Heart left ventricle (tissue), 16 donors: ENCODE data around the gene SLC19A3. TPM values are rescaled to one million over a fixed set of nuclear protein-coding genes. Genes with fewer than 3 reads are reported as not detected.

Source experiments
- ATAC-seq, 4 donors: fragments of 200-7000 bp; cut with Tn5 transposase; one replicate each; pipeline ENCODE4 v1.9.1; 2020 to 2022; ENCODE audit warnings: moderate library complexity in 4 of 4, mild to moderate bottlenecking in 3 of 4, moderate number of reproducible peaks in 1 of 4
- DNase-seq, 5 donors: peaks; one replicate each; pipeline ENCODE4 v3.0.0-alpha.2; 2020
- H3K27ac ChIP-seq, 12 donors: fragments of 200-600 bp; sonication (generic) in 4 of 12; one replicate each; pipeline versions ENCODE4 v1.5.0 to v1.8.0; 2016 to 2022; ENCODE audit warnings: mild to moderate bottlenecking in 2 of 12
- H3K27me3 ChIP-seq, 9 donors: fragments of 200-600 bp; sonication (generic) in 2 of 9; one replicate each; pipeline versions ENCODE4 v1.5.1 to v1.8.0; 2016 to 2022; ENCODE audit warnings: mild to moderate bottlenecking in 3 of 9
- H3K36me3 ChIP-seq, 9 donors: fragments of 200-600 bp; sonication (generic) in 2 of 9; one replicate each; pipeline versions ENCODE4 v1.5.0 to v1.8.0; 2018 to 2022; ENCODE audit warnings: mild to moderate bottlenecking in 2 of 9
- H3K4me1 ChIP-seq, 12 donors: fragments of 200-600 bp; sonication (generic) in 4 of 12; one replicate each; pipeline versions ENCODE4 v1.5.0 to v1.8.0; 2016 to 2022; ENCODE audit warnings: mild to moderate bottlenecking in 3 of 12
- H3K4me3 ChIP-seq, 12 donors: fragments of 200-600 bp; sonication (generic) in 4 of 12; one replicate each; pipeline versions ENCODE4 v1.5.0 to v1.8.0; 2017 to 2022; ENCODE audit warnings: mild to moderate bottlenecking in 9 of 12, moderate library complexity in 4 of 12
- H3K9me3 ChIP-seq, 12 donors: fragments of 200-600 bp; sonication (generic) in 4 of 12; one replicate each; pipeline versions ENCODE4 v1.5.0 to v1.8.0; 2016 to 2022; ENCODE audit warnings: mild to moderate bottlenecking in 1 of 12
- CTCF ChIP-seq, 12 donors: fragments of 200-600 bp; sonication (generic) in 4 of 12; IDR thresholded peaks; one replicate each; pipeline versions ENCODE4 v1.5.0 to v1.8.0; 2018 to 2022; ENCODE audit warnings: antibody characterized with exemption in 12 of 12, mild to moderate bottlenecking in 5 of 12
- POLR2A ChIP-seq, 2 donors: fragments of 450-650 bp; IDR thresholded peaks; one replicate each; pipeline ENCODE4 v1.6.1; 2017; ENCODE audit warnings: antibody characterized with exemption in 2 of 2, mild to moderate bottlenecking in 2 of 2, moderate library complexity in 2 of 2
- WGBS, 4 donors: extraction: QIAGEN DNeasy Blood & Tissue Kit in 2 of 4; methylation state at CpG; one replicate each; pipeline versions ENCODE4 v1.1.5 to v1.1.7; 2013 to 2018; 5-methylcytosine and 5-hydroxymethylcytosine counted together
- intact Hi-C, 10 donors: fragments of 100-400 bp; cut with DNase I; formaldehyde crosslinking; loops; one replicate each; pipeline versions ENCODE4 v1.11.1 to v1.14.2; 2022
- polyA plus RNA-seq, 2 donors: library from polyadenylated mRNA; stranded (reverse); fragments of 200-250 nt; gene quantifications; one replicate each; pipeline ENCODE4 v1.2.3, GENCODE V29; 2013
- total RNA-seq, 9 donors: library from RNA; depleted of rRNA in 2 of 9; stranded (reverse); fragments of >200 nt in 2 of 9; fragmentation: NEBNext Ultra II Directional in 3 of 9; extraction: Animal tissue kit (Norgen Biotek cat#: 25700) in 3 of 9; gene quantifications; one replicate each; pipeline versions ENCODE4 v1.1.0 to v1.2.4, GENCODE V29; 2016 to 2023
- donor health status: ischemic (EF 13 %, LVEDD 7.1; RV severe dilation, severe dysfunction).
- donor health status: healthy with polysubstance abuse.
- donor health status: DM: no; HTN: yes; CAD: no.
- donor health status: DM: no; HTN: no; CAD: no.
- donor health status: ischemic (EF 25% LVEDD 6.9; RV normal size, moderate dysfunction).
- donor health status: ischemic (EF 25% LVEDD 5.7; RV mildly dilated, moderate dysfunction).
- donor health status: healthy.
- donor health status: DM: yes; HTN: yes; CAD: no.
- donor health status: ischemic (EF 35%, LVEDD 5.7; RV mildly dilated, moderate dysfunction).
- donor health status: nonischemic (EF 11% LVEDD 7.7; RV severe dilation, severe dysfunction).
- donor health status: DM: yes; HTN: yes; CAD: no.
- donor health status: PGD.
- donor health status: ischemic (EF 29% LVEDD 5.4; RV normal size, mild dysfunction).
- donor health status: nonischemic (EF 23%, LVEDD 6.1; RV moderate dilation, normal function).

The SLC19A3 gene
- total and polyA plus RNA-seq, 11 donors: 0.05 to 14.0 (median 0.78) TPM; not detected in 1

DNA sequence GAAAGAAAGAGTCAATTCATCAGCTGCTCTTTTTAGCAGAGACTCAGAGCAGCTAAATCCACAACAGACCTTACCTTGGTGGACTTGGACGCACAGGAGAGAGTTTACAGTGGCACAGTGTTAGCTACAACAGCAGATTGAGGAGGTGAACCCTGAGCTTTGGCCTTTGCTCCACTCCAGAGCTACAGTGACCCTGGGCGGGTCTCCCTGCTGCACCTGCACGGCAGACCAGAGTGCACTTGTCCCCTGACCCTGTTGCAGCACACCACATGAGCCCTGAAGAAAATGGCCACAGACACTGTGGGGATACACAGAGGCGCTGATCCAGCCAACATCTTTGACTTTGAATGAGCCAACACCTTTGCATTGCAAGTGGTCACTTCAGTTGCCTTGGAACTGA, 11.0 kb downstream of the SLC19A3 start:
- DNase-seq (no peak), ATAC-seq (no peak)
- Histone ChIP-seq H3K9me3 (no peaks in the 10 kb centered on the region), H3K4me3 (no peak overlapping the region), H3K27ac (no peak overlapping the region), H3K27me3 (peaks cover 0 to 4% (median 0%) of the 10 kb centered on the region in 9 donors), H3K4me1 (no peaks in the 10 kb centered on the region), H3K36me3 (no peaks in the 10 kb centered on the region)
- TF ChIP-seq CTCF (IDR thresholded peaks at IDR 0.05) (no peak), POLR2A (IDR thresholded peaks at IDR 0.05) (no peak)
- WGBS, 4 donors: 69 to 85% (median 80%) methylated on average over 4 of the region's 4 CpGs
- intact Hi-C loops: no loop called here

DNA sequence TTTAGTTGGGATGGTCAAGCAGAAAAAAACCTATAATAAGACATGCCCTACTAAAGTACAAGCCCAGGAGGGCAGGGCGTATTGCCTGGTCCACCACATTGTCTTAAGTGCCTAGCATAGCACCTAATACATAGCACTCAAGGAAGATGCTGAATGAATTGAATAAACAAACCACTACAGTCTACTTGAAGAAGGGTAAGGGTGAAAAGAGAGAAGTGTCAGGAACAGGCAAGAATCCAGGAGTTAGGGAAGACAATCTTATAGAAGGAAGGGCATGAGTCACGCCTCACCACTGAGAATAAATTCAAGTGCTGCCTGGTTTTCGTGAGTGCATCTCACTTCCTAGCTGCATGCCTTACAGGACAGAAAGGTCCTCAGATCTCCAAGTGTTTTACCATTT, 13.9 kb downstream of the SLC19A3 start:
- DNase-seq (no peak), ATAC-seq (no peak)
- Histone ChIP-seq H3K9me3 (no peaks in the 10 kb centered on the region), H3K27ac (no peak overlapping the region), H3K36me3 (no peaks in the 10 kb centered on the region), H3K4me1 (no peaks in the 10 kb centered on the region), H3K27me3 (peaks cover 0 to 4% (median 0%) of the 10 kb centered on the region in 9 donors), H3K4me3 (no peak overlapping the region)
- TF ChIP-seq POLR2A (IDR thresholded peaks at IDR 0.05): no peak
- no peak for TF ChIP-seq CTCF (IDR thresholded peaks at IDR 0.05)
- WGBS, 4 donors: 70 to 74% (median 73%) methylated on average over 3 of the region's 3 CpGs
- intact Hi-C loops: no loop called here

DNA sequence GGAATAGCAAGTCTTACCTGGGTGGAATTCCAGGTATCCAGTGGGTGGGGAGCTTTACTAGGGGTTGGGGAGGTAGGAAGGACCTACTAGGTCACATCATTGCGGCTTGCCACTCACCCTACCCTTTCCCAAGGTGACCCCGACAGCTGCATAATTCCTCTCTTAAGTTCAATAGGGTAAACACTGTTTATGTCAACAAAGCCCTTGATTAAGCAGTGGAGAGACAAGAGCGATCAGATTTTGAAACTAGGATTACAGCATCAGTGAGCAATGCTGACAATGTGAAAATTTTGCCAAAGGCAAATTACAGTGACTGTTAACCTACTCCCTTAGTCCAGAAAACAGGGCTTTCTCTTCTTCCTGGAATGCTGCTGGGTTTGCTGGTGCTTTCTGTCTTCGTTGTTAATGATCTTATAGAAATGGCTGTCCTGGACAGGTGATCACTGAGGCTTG, 14.5 kb downstream of the SLC19A3 start:
- 63 to 83% (median 71%) methylated on average over 4 of the region's 4 CpGs for WGBS, 4 donors
- ATAC-seq (no peak), DNase-seq (no peak)
- Histone ChIP-seq H3K4me1 (no peaks in the 10 kb centered on the region), H3K27ac (no peak overlapping the region), H3K9me3 (no peaks in the 10 kb centered on the region), H3K27me3 (peaks cover 0 to 4% (median 0%) of the 10 kb centered on the region in 9 donors), H3K4me3 (no peak overlapping the region), H3K36me3 (no peaks in the 10 kb centered on the region)
- no peak for TF ChIP-seq CTCF (IDR thresholded peaks at IDR 0.05)
- TF ChIP-seq POLR2A (IDR thresholded peaks at IDR 0.05): no peak
- intact Hi-C loops: no loop called here

GRCh38 chr2:227701556-227701955, 16.3 kb downstream of the SLC19A3 start:
- TF ChIP-seq CTCF (IDR thresholded peaks at IDR 0.05): no peak
- no peak for TF ChIP-seq POLR2A (IDR thresholded peaks at IDR 0.05)
- Histone ChIP-seq H3K36me3 (no peaks in the 10 kb centered on the region), H3K27ac (no peak overlapping the region), H3K4me3 (no peak overlapping the region), H3K27me3 (peaks cover 0 to 4% (median 0%) of the 10 kb centered on the region in 9 donors), H3K9me3 (no peaks in the 10 kb centered on the region), H3K4me1 (no peaks in the 10 kb centered on the region)
- DNase-seq (no peak), ATAC-seq (no peak)
- intact Hi-C loops: no loop called here
- 78 to 84% (median 80%) methylated on average over 3 of the region's 3 CpGs for WGBS, 4 donors
